Activated CD8-positive, alpha-beta memory T cell treated with anti-CD3 and anti-CD28 coated beads for 24 hours (primary cell): ENCODE data around the gene ALG1.
"Not testable (repeated sequence)": the region's sequence is repeated elsewhere in the genome, so short reads cannot be mapped to it uniquely, and the experiment has no call there.

Source experiments
- DNase-seq: peaks from one replicate; pipeline ENCODE4 v3.0.0-alpha.2; 2020

Gene ALG1

GRCh38 chr16:5045499-5046115 is 26.0 kb upstream of the ALG1 start:
- DNase-seq, result no peak

- DNase-seq, result no peak
Observed at GRCh38 chr16:5046914-5047313, 24.7 kb upstream of the ALG1 start.

GRCh38 chr16:5054876-5055865 is 16.5 kb upstream of the ALG1 start:
- no peak for DNase-seq

- DNase-seq, result peak; percentile 70
Observed at GRCh38 chr16:5056352-5056751, 15.3 kb upstream of the ALG1 start.

- DNase-seq, result no peak
Observed at GRCh38 chr16:5058476-5058875, 13.2 kb upstream of the ALG1 start.

GRCh38 chr16:5059386-5060072 is 12.1 kb upstream of the ALG1 start:
- DNase-seq, result no peak

- no peak for DNase-seq
Observed at GRCh38 chr16:5060073-5060641, 11.5 kb upstream of the ALG1 start.

GRCh38 chr16:5062051-5062450 is 9.6 kb upstream of the ALG1 start:
- no peak for DNase-seq

- DNase-seq, result no peak
Observed at GRCh38 chr16:5062790-5063765, 8.6 kb upstream of the ALG1 start.

- no peak for DNase-seq
Observed at GRCh38 chr16:5064915-5065314, 6.7 kb upstream of the ALG1 start.

GRCh38 chr16:5065326-5065725 is 6.3 kb upstream of the ALG1 start:
- DNase-seq, result no peak

GRCh38 chr16:5065813-5066212 is 5.8 kb upstream of the ALG1 start, which contains the start of gene C16orf89:
C16orf89 (minus strand) TSS chr16:5065956; CDS start chr16:5065908, 48 bp downstream.
- no peak for DNase-seq

- DNase-seq, result no peak
Observed at GRCh38 chr16:5066511-5066910, 5.1 kb upstream of the ALG1 start.

- DNase-seq, result no peak
Observed at GRCh38 chr16:5069048-5069447, 2.6 kb upstream of the ALG1 start.

- DNase-seq, result no peak
Observed at GRCh38 chr16:5069854-5070253, 1.8 kb upstream of the ALG1 start.

- no peak for DNase-seq
Observed at GRCh38 chr16:5070431-5071186, 1.0 kb upstream of the ALG1 start.

GRCh38 chr16:5071341-5071680 is 332 bp upstream of the ALG1 start:
- DNase-seq, result no peak

- DNase-seq, result no peak
Observed at GRCh38 chr16:5072334-5073278, 963 bp downstream of the ALG1 start.

GRCh38 chr16:5073279-5073629 is 1.6 kb downstream of the ALG1 start:
- DNase-seq, result no peak

- not testable (repeated sequence) for DNase-seq
Observed at GRCh38 chr16:5073771-5074170, 2.1 kb downstream of the ALG1 start.
